HG03025 (cell line): Measurements from ENCODE around the gene CADM2.
"Not testable (repeated sequence)": the region's sequence is repeated elsewhere in the genome, so short reads cannot be mapped to it uniquely, and the experiment has no call there.

Experiments
- ATAC-seq: cut with Tn5 transposase; IDR thresholded peaks from one replicate; pipeline ENCODE4 v1.9.1; 2021; ENCODE audit warnings: mild to moderate bottlenecking, moderate library complexity; ENCODE audit not compliant: unreplicated experiment, low FRiP score

CADM2 gene

DNA sequence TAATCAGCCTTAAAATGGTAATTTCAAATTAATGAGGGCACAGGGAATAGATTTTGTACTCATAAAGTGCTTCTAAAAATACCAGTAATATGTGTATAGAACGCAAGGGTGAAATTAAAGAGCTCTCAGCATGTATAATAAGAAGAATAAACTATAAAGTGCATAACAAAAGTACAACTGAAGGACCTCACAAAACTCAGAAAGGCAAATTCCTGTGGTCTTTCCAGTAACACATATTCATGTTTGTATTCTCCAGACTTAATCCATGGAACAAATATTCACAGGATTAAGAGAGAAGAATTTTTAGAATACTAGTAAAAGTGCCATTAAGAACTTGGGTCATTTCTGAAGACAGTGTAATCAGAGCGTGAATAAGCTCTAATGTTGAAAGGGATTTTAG is 646.3 kb downstream of the CADM2 start:
- ATAC-seq = no peak

DNA sequence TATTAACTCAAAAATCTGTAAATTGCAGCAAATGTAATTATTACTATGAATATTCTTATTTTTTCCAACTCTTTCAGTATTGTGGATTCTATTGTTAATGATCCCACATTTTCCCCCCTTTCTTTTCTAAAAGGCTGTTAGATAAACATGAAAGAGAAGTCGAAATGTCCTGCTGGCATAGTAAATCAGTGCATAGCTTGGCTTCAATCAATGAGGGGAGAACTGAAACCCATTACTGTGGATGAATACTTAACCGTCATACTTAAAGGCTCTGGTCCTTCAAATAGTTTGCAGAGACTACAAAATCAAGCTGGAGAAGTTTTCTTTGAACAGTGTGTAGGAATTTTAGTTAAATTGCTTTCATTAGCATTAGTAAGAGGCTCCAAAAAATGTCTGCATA is 667.9 kb downstream of the CADM2 start:
- ATAC-seq = no peak

DNA sequence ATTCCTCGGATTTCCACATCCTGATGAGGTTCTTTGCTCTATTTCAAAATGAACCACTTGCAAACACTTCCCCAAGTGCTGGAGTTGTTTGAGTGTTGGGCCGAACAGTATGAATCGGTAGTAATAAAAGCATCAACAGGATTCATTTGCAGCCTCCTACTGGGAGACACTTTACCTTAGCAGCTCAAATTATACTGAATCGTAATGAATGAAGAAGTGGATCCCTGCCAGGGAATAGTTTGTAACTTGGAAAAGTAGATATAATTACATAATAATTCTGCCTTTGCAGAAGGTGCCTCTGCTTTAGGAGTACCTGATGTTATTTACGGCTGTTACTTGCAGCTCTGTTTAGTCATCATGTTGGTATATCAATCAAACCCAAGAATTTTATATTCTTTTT is 669.1 kb downstream of the CADM2 start:
- no peak for ATAC-seq

DNA sequence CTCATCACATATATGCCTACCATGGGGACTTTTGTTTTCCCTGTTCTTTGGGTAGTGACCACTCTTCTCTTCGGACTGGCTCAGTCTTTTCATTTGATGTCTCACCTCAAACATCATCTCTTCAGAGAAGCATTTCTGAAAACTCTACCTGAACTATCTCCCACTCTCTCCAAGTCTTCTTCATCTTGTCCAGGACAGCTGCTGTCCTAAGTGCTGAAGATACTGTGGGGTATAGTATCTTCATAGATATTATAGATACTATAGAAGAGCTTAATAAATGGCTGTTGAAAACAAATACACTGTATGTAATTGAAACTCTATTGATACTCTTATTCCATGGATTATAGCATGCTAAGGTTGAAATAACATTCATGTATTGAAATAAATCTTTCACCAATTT is 672.3 kb downstream of the CADM2 start:
- ATAC-seq = no peak

DNA sequence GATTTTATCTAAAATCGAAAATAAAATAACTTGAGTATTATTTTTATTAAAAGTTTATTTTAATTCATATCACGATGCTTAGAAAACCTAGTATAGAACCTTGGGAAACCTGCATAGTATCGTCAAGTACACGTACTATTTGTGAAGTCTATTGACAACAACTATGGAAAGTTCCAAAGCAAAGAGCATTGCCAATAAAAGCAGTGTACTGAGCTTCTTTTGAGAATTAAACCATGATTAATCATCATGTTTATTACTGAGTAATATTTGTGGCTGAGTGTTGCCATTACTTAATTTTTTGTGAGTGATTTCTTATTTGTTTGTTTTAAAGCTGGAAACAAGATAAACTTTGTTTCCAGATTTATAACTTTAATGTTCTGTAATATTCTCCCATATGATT is 674.1 kb downstream of the CADM2 start:
- no peak for ATAC-seq

DNA sequence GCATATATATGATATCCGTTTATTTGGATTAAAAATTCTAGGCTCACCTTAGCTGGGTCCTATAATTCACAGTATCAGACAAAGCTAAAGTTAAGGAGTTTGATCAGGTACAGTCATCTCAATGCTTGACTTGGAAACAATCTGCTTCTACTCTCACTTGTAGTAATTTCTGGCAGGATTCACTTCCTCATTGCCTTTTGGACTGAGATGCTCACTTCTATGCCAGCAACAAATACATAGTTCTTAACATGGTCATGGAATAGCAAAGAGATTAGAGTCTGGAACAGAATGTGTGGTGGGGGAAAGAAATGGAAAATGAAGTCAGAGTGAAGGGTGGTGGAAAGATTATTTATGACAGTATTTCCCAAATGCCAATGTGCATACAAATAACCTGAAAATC is 693.6 kb downstream of the CADM2 start:
- ATAC-seq = no peak

DNA sequence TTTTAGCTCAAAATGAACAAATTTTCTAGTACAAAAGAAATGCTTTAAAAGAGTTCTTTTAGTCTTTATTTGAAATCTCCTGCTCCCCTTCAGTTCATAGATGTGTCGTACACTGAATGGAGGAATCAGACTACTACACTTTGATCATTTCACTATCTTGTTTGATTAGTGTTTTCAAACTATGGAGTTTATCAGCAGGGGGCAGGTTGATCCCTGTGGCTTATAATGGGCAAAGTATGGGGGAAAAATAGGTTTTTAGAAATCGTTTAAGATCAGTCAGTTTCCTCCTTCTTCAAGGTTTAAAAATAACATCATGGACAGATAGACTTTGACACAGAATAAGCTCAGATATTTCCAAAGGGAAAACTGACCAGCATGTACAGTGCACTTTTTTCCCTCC is 701.7 kb downstream of the CADM2 start:
- ATAC-seq = no peak

DNA sequence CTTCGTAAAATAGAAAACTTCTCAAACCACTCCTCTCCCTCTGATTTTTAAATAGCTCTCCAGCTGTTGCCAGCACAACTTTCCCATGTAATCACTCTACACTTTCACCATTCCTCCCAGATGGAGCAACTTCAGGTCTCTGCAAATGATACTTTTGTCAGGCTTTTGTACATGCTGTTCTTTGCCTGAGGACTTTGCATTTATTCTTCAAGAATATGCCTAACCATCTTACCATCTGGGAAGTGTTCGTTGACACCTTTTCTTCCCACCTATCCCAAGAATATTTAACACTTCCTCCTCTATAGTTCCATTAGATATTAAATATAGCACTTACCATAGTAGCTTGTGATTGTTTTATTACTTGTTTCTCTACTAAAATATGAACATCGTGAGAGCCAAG is 703.7 kb downstream of the CADM2 start:
- no peak for ATAC-seq

DNA sequence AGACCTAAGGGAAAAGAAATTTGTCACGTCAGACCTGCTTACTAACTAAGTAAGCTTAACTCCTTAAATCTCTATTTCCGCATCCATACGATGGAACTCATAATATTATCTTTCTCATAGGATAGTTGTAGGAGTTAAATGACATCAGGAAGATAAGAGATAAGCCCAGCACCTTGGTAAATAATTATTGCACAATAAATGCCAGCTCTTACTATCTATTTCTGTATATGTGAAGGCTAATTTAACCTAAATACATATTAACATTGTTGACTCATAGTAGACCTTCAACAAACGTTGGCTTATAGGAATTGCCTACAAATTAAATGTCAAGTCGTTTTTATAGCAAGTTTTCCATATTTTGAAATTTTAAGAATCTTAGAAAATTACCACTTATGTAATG is 709.0 kb downstream of the CADM2 start:
- no peak for ATAC-seq

DNA sequence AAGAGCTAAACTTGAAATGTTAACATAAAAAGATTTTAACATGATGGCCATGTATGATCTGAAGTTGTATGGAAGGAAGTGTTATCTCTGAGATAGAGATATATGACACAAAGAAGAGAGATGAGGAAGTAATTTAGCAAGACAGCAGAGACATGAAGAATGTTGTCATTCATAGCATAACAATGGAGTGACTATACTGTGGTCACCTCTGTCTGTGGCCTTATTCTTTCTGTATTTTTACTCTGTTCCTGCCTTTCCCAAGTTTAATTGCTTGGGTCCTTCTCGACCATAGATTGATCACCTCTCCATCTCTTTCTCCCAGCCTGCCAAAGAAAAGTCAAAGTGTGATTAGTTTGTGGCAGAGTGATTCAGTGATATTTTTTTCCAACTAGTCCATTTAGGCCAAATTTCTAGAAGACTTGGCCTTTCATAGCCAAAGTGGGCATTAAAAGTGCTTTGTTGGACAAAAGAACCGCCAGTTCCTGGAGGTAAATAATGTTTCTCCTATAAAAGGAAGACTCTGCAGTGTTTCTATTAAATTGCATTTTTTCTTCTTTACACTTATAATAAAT is 711.9 kb downstream of the CADM2 start:
- no peak for ATAC-seq

DNA sequence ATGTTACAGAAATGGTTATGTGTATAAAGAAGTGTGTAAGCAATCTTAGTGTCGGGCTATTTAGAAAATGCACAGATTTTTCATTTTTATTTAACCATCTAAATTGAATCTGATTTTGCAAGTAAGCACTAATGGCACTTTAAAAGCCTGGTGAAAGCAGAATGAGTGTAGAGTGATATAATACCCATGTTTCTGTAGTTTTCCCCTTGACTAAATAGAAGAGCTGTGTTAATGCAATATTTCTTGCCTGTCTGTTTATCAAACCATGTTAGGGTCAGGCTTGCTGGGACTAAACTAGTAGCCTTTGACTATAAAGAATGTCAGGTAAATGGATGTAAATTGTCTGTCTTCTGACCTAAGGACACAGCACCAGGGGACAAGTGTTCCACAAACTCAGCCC is 714.0 kb downstream of the CADM2 start:
- ATAC-seq = no peak

DNA sequence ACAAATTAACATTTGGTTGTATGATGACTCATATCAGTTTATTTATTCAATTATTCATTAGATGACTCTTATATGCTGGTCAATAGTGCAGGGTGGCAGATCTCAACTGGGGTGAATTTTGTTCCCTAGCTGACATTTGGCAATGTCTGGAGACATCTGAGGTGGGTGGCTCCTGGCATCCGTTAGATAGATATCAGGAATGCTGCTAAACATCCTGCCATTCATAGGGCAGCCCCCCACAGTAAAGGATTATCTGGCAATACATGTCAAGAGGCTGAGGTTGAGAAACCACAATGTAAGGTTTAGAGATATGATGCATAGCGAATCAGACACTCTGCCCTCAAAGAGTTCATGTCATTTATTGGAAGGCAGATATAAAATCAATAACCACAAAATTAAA is 719.9 kb downstream of the CADM2 start:
- ATAC-seq = no peak

DNA sequence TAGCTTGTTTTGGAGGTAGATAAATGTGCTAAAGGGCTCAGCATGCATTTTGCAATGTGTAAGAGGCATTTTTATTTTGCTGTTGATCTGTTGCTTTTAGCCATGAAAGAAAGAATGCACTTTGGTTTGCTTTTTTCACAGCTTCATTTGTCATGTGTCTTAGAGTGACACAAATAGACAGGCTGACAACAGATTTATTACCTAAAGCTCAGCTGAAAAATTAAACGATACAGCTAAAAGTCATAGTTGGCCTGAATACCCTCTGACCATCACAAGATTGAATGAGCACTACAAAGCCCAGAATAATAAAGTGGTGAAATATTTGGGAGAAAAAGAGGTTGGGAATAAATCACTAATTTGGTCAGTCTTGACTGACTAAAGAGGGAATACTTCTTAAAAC is 723.1 kb downstream of the CADM2 start:
- no peak for ATAC-seq

DNA sequence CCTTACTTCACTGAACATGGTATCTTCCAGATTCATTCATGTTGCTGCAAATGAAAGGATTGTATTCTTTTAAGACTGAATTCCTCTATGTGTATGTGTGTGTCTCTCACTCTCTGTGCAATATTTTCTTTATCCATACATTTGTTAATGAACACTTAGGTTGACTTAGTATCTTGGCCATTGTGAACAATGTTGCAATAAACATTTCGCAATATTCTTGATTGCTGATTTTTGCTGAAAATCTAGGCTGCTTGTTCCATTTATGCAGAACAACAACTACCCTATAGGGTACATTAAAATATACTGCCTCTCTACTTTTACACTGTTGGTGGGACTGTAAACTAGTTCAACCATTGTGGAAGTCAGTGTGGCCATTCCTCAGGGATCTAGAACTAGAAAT is 732.4 kb downstream of the CADM2 start:
- no peak for ATAC-seq

DNA sequence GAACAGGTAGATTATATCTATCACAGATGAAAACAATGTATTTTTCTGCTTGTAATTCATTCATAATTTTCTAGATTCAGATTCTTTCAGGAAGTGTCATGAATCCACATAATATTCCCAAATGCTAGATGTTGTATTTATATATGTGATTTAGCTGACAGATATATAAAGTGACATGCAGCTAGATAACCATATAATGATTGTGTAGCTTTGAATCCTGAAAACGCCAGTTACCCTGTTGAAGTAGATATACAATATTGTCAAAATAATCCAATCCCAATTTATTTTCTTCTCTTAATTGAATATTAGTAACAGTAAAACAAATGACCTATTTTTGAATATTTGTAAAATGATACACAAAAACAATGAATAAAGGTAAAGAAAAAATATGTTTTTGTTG is 738.4 kb downstream of the CADM2 start:
- ATAC-seq = no peak

DNA sequence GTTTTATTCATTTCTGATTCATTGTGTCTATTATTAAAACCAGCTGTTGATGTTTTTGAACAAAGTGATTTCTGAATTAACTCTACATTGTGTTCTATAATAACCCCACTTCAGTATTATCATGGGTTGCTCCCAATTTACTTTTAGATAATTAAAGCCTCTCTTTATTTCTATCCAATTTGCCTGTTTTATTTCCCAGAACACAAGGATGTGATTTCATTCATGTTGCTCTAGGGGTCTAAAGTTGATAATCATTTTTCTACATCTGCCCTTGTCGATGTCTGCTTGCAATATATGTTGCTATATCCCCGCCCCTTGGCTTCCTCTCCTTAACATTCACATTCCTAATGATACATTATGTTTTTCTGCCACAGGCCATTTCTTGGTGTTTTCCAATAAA is 747.3 kb downstream of the CADM2 start:
- no peak for ATAC-seq

DNA sequence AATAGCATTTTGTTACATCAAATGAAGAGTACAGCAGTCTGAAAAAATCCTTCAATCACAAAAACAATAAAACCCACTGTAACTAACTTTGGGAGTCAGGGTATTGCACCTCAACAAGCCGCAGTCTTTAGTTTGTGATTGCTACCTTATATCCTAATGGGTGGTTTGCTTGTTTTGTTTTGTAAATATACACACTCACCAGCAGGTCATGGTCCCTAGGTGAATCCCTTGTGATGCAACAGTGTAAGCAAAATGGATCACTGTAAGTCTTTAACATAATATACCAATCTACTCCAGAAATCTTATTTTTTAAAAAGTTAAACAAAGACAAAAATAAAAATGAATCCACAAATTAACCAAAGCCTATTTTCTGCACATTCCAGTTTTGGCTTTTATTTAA is 749.5 kb downstream of the CADM2 start:
- not testable (repeated sequence) for ATAC-seq

DNA sequence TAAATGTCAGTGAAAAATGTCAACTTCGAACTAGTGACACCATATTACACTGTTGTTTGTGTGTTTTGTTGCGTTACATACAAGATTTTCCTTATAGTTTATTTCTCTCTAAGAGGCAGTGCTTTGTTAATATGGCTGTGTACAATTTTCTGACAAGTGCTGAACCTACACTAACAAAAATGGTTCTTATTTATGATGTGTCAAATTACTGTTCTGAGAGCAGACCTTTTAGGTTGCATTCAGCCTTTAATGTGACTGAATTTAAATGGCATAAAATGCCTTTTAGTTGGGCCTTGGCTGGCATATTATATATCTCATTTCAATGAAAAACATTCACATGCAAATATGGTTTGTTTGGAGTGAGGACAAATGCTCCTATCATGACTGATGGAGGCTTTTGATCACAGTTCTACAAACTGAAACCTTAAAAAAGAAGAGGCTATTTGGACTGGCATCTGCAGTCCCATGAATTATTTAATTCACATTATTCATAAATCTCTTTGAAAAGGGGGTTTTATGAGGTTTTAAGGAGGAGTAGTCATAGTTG is 750.6 kb downstream of the CADM2 start:
- no peak for ATAC-seq

DNA sequence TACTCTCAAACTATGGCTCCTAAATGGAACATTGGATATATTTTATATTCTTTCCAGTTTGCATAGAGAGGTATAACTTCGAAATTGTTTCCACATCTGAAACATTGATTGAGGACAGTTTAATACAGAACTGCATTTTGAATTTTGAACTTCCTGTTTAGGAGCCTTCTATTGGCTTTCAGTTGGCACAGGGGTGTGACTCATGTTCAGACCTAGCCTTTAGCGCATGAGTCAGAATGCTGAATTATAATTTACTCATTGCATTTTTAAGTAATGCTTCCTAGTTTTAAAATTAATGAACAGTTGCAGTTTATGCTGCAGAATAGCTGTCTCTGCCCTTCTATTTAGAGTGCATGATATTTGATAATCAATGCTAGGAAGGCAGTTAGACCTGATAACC is 751.7 kb downstream of the CADM2 start:
- ATAC-seq = no peak

DNA sequence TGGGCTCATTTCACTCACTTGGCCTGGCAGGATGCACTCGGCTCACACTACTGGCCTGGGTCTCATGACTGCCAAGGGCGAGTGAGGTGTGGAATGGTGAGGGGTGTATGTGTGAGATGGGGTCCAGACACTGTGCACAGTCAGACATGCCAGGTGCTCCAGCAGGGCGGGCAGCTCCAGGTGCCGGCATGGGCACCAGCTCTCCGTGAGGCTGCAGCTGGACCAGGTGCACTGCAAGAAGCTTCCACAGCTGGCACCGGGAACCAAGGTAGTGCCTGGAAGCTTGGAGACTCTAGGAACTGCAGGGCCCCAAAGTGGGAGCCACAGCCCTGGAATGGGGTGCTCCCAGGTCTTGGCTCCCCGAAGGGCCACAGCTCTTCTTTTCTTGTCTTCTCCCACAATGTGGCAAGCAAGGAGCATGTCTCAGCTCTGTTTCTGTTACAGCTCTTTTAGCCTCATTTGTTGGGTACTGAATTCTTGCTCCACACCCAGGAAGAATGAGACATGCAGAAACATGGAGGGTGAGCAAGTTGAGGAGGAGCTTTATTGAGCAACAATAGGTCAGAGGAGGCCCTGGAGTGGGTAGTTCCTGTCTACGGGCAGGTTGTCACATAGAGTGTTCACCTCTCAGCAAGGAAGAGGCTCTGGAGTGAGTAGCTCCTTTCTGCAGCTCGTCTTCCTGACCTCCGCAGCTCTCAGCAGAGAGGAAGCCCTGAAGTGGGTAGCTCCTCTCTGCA is 762.8 kb downstream of the CADM2 start:
- no peak for ATAC-seq

DNA sequence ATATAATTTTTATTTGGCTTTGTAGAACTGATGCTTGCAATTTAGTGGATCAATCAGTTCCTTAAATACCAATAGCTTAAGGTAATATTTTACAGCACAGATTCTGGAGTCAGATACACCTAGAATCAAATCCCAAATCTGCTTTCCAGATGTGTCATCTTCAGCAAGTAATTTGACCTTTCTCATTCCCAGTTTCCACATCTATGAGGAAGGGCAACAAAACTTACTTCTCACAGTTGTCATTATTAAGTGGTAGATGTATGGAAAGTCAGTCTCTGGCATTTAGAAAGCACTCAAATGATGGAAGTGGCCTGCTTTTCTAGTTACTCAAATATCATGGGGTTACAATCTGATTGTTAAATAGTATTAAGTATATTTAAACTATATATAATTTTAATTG is 767.0 kb downstream of the CADM2 start:
- ATAC-seq = no peak

DNA sequence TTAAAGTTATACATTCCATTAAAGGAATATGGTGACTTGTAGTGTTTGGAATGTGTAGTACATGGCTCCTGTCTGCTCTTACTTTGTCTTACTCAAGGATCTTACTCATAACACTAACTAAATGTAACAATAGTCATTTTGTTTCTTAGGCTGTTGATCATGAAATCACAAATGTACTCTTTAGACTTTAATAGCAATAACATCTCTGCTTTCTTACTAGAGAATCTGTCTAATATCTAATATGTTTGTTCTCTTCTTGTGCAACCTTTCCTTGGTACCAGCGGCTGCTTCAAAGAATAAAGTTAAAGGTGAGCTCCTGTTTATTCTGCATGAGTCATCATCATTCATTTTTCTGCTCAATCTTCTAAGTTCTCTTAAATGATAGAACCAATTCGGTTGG is 767.5 kb downstream of the CADM2 start:
- no peak for ATAC-seq
